GM23248 (cell line): Measurements from ENCODE around the gene DNAAF9.

ENCODE experiments used
- EZH2 ChIP-seq: fragments of 200-600 bp; sonication (generic); IDR thresholded peaks from 2 replicates; pipeline ENCODE4 v1.6.1; 2018; ENCODE audit warnings: antibody characterized with exemption, mild to moderate bottlenecking; ENCODE audit not compliant: insufficient read depth, poor library complexity, severe bottlenecking
- EZH2phosphoT487 ChIP-seq: fragments of 200-600 bp; sonication (generic); IDR thresholded peaks from 2 replicates; pipeline ENCODE4 v1.6.1; 2018; ENCODE audit warnings: antibody characterized with exemption, moderate library complexity, mild to moderate bottlenecking, low read depth; ENCODE audit not compliant: insufficient read depth

DNA sequence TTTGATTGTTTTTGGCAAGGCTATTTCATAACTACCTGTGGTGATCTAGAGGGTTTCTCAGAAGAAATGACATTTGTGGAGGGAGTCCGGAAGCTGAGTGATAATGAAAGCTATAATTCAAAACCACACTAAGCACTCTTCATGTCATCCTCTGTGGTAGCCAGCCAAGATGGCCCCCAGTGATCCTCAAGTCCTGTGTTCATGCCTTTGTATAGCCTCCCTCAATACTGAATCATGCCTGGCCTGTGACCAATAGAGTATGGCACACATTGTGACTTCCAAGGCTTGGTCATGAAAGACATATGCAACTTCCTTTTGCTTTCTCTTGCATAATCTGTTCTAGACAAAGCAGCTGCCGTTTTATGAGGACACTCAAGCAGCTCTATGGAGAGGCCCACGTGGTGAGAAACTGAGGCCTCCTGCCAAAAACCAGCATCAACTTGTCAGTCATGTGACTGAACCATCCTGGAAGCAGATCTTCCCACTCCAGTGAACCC is 12.8 kb upstream of the DNAAF9 start:
- TF ChIP-seq EZH2 = no peak
- no peak for TF ChIP-seq EZH2phosphoT487
